Esophagus squamous epithelium (tissue), 4 donors: ENCODE measurements around the gene SLC39A10.

Source experiments
- CTCF ChIP-seq, 6 experiments: fragments of 450-650 bp in 4 of 6; fragments of 200-600 bp in 2 of 6; sonication (generic) in 2 of 6; IDR thresholded peaks; one replicate each; pipeline ENCODE4 v1.5.1; 2016 to 2019; ENCODE audit warnings: antibody characterized with exemption in 6 of 6, mild to moderate bottlenecking in 4 of 6, moderate library complexity in 4 of 6
- POLR2A ChIP-seq, 4 donors: fragments of 450-650 bp; IDR thresholded peaks; one replicate each; pipeline ENCODE4 v1.6.1; 2017; ENCODE audit warnings: antibody characterized with exemption in 4 of 4, mild to moderate bottlenecking in 4 of 4, moderate library complexity in 3 of 4

GRCh38 chr2:195659982-195660890 is 3.2 kb downstream of the SLC39A10 start:
- TF ChIP-seq CTCF (IDR thresholded peaks at IDR 0.05) (peak; percentile 70 to 80 (median 76)), POLR2A (IDR thresholded peaks at IDR 0.05) (no peak)
